GM21526 (cell line): ENCODE measurements around the gene SRC.

Experiments
- ATAC-seq: cut with Tn5 transposase; IDR thresholded peaks from one replicate; pipeline ENCODE4 v1.9.1; 2021; ENCODE audit warnings: moderate library complexity; ENCODE audit not compliant: unreplicated experiment, low FRiP score

Gene SRC

GRCh38 chr20:37379967-37380828, 34.3 kb downstream of the SRC start:
- no peak for ATAC-seq

GRCh38 chr20:37380864-37381579, 35.1 kb downstream of the SRC start:
- no peak for ATAC-seq

DNA sequence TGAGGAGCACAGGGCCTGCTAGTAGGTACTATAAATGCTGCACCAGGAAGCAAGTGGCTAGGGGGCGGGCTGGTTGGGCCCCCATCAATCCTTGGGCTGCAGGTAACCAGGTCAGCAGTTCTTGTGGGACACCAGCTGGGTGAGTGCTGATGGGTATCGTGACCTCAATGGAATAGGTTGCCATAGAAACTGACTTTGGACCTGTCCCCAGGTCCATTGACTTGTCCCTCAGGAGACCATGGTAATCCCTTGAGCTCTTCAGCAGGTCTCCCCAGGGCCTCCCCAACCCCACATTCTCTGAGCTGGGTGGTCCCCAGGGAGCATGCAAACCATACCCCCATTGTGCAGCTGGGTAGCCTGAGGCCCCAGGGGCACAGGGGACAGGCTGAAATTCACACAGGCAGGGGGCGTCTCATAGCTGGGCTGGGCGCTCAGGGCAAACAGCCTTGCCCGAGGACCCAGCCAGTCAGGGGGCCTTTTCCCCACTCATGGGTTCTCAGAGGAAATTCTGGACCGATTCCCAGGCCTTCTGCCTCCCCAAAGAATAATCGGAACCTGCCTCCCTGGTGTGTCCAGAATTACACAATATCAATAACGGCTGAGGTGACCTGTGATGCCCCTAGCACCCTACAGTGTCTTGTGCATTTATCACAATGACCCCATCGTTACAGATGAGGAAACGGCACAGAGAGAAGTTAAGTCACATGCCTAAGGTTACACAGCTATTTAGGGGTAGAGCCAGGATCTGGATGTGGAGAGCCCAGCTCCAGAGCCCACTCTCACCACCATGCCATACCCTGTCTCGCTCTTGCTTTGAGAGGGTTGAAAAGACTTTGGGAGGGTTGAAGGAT, 35.9 kb downstream of the SRC start:
- no peak for ATAC-seq

DNA sequence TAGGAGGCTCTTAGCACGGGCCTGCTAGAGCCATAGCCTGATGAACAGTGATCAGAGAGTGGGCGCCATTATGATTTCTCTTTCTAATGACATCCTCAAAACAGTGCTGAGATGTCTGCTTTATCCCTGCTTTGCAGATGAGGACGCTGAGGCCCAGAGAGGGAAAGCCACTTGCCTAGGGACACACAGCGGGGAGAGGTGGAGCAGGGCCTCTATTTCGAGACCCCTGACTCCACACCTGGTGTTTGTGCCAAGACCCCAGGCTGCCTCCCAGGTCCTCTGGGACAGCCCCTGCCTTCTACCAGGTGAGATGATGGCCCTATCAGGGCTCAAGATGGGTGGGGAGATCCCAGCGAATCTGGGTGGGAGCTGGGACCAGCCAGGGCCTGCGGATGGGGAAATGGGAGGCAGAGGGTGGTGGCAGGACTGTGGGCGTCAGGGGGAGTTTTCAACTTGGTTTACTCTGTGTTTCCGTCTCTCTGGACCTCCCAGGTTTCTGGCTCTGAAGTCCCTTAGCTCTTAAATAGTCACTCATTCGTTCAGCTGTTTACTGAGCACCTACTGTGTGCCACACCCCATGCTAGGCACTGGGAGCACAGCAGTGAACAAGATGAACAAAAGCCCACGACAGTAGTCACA, 36.7 kb downstream of the SRC start:
- no peak for ATAC-seq

DNA sequence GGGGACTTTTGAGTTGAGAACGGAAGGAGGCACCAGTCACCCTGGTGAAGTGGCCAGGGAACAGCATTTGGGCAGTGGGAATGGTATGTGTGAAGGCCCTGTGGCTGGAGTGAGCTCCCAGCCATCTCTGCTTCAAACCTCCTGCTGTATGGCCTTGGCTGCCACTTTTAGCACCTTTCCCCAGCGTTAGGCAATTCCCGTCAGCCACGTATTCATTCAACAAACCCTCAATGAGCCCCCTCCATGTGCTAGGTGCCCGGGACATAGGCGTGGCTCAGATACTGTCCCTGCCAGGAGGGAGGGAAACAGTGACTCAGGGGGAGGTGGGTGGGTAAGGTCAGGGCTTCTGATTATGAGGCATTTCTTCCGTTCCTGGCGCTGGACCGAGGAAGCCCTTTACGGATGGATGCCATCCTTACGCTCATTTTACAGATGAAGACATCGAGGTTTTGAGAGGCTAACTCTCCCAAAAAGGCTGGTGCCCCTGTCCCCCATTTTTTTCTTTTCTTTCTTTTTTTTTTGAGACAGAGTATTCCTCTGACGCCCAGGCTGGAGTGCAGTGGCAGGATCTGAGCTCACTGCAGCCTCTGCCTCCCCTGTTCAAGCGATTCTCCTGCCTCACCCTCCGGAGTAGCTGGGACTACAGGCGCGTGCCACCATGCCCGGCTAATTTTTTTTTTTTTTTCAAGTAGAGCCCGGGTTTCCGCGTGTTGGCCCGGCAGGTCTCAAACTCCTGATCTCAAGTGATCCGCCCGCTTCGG, 37.5 kb downstream of the SRC start:
- no peak for ATAC-seq

DNA sequence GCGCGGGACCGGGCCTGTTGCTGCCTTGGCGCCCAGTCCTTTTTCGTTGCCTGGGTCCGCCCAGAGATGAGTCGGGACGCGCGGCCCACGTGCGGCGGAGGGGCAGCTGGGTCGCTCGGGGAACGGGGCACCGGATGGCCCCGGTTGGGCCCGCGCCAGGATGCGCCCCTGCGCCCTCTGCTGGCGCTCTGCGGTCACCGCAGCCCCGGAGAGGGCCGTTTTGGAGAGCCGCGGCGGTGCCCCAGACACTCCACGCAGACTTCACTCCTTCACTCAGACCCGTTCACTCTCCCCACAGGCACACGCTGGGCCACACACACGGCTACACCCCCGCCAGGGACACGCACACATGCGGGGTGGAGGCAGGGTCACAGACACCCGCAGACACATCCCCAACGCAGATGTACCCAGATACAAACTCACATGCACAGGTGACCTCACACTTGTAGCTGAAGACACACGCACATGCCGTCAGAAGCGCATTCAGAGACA, 38.8 kb downstream of the SRC start:
- ATAC-seq = no peak

- no peak for ATAC-seq
These were observed 39.2 kb downstream of the SRC start for GRCh38 chr20:37385176-37385575.

GRCh38 chr20:37385659-37386504, 39.9 kb downstream of the SRC start:
- ATAC-seq = no peak

GRCh38 chr20:37386505-37387251, 40.7 kb downstream of the SRC start:
- ATAC-seq = no peak

DNA sequence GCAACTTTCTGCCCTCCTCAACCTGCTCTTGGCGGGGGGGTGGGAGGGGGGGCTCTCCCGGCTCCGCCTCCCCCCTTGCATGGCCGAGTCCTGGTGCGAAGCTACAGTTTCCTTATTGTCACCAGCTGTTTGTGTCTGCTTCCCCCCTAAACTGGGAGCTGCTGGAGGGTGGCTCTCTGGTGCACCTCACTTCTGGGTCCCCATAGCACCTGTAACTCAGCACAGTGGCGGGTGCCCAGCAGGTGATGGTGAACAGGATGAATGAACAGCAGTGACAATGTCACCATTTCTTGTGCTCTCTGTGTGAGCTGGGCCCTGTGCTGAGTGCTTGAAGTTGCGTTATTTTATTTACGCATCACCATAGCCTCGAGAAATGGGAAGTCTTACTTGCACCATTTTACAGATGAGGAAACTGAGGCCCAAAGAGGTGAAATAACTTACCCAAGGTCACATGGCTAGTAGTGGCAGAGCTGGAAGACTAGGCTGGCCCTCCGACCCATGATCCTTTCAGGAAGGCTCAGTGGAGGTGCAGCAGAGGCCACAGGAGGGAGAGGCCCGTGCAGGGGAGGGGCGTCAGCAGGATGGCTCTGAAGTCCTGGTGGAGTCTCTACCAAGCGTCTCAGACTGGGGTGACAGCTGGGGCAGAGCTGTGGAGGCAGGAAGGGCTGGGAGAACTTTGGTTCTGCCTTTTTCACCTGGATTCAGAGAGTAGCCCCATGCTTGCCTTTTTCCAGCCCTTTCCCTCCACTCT, 41.8 kb downstream of the SRC start:
- ATAC-seq = no peak

DNA sequence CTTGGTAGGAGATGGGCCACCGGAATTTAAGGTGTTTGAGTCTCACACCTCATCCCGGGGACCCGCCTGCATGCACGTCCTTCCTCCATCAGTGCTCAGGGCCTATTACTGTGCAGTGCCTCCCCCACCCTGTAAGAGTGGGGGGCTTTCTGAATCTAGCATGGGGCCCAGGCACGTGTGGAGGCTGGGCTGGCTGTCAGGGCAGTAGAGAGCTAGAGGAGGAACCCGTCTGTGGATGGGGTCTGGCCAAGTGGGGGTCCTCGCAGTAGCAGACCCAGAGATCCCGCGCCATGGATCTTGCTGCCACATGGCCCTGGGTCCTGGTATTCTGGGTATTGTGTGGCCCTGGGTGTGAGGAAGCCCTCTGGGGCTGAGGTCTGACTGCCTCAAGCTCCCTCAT, 42.9 kb downstream of the SRC start:
- ATAC-seq = no peak

GRCh38 chr20:37389241-37389747, 43.4 kb downstream of the SRC start:
- no peak for ATAC-seq

DNA sequence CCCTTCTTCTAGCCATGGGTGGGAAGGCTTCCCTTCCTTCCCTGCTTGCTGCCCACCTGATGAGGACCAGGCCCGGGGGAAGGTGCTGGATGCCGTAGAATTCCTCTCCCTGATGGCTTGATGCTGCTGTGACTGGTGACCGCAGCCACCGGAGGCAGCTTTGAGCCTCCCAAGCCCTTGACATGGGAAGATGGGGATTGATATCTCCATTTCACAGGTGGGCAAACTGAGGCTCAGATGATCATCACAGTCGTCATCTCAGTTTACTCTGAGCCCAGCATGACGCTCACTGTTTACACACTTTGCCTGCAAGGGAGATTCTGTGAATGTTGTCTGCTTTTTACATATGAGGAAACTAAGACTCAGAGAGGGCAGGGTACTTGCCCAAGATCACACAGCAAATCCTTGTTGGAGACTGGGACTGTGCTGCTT, 43.9 kb downstream of the SRC start:
- no peak for ATAC-seq

DNA sequence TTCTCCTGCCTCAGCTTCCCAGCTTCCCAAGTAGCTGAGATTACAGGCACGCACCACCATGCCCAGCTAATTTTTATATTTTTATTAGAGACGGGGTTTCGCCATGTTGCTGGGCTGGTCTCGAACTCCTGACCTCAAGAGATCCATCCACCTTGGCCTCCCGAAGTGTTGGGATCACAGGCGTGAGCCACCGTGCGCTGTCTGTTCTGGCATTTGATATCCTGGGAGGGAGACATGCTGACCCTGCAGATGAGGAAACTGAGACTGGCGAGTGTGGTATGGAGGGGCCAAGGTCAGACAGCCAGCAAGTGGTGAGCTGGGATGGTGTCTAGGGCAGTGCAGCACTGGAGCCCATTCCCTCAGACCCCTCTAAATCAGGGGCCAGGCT, 44.6 kb downstream of the SRC start:
- no peak for ATAC-seq

DNA sequence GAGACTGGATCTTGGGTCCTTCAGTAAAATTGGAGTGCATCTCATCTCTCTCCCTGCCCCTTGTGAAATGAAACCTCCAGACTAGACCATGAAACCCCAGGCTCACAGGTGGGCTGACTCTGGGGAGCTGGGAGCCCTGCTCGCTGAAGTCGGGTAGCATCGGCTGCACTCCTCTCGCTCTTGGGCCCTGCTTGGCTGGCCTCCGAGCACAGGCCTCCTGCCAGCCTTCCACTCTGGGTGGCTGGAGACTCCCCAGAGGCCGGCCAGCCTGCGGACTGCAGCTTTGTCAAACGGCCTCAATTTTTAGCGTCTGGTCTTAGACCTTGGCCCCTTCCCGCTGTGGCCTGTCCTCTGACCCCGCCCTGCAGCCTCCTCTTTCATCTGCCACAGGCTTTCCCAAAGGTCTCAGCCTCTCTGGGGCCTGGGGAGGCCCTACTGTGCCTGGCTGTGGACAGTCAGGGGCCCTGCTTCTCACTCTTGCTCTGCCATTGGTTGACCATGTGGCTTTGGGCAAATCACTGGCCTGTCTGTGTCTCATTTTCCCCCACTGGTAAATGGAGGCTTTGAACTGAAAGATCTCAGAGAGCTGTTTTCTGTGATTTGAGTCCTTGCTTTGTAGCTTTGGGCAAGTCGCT, 45.1 kb downstream of the SRC start:
- ATAC-seq = no peak

DNA sequence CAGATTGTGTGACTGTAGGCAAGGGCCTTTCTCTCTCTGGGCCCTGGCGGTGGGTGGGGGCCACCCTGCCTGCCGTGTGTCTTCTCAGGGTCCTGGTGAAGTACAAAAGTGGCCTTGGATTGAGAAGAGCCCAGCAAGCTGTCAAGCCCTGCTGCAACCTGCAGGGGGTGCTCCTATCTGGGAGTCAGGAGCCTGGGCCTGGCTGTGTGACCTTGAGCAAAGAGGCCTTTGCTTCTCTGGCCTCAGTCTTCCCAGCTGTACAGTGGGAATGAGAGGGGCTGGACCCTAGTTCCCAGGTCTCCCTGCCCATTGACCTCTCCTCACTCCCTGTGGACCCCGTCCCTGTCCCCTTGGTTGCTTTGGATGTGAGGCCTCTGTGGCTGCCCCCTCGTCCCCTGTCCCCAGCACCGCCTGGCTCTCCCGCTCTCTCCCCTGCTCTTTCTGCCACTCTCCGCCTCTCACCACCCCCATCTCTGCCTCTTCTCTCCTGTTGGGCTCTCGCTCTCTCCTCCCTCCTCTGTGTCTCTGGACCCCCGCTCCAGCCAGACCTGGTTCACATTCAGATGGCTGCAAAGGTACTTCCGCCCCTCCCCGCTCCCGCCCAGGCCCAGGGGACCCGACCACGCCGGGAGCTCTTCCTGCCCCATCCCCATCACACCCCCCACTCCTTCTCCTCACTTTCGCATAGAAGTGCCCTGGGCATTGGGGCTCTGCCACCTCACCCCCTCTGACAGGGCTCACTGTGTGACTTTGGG, 46.7 kb downstream of the SRC start:
- ATAC-seq = no peak
